Endothelial cell of umbilical vein (primary cell): ENCODE measurements around the gene SPG11.

Experiments used
- POLR2A ChIP-seq: IDR thresholded peaks from 2 replicates; pipeline ENCODE4 v1.6.1; 2012; ENCODE audit warnings: low read depth, mild to moderate bottlenecking, control low read depth, low read length
- POLR2AphosphoS5 ChIP-seq: IDR thresholded peaks from 2 replicates; pipeline ENCODE4 v1.6.1; 2012; ENCODE audit warnings: low read depth, mild to moderate bottlenecking, control low read depth, low read length, moderate library complexity; ENCODE audit not compliant: insufficient read depth
- TF ChIP-seq, protein P1 (sequence below), 2 donors: IDR thresholded peaks; 1 replicate in 1 of 2; 2 replicates in 1 of 2; pipeline ENCODE4 v1.5.1; 2011; ENCODE audit warnings: low read length in 2 of 2, mild to moderate bottlenecking in 2 of 2, moderate library complexity in 2 of 2, control low read depth in 1 of 2, inconsistent platforms in 1 of 2, low read depth in 1 of 2; ENCODE audit not compliant: insufficient read depth in 1 of 2; ENCODE audit errors: extremely low read depth in 1 of 2

DNA sequence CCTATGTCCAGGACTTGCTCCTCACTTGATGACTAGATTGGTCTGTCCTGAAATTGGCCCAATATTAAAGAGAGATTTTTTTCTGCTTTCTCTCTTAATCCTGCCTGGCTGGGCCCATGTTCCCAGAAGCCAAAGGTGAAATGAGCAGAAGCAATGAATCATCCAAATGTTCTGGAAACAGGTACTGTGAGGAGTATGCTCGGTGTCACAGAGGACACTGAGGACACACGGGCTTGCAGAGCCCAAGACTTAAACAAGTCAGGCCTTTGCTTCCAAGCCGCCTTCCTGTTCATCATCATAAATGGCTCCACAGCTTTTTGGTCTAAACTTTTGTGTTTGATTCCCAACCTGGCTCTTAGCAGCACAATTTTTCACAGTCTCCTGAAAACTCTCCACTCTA is 95.1 kb downstream of the SPG11 start:
- TF ChIP-seq, protein P1, sequence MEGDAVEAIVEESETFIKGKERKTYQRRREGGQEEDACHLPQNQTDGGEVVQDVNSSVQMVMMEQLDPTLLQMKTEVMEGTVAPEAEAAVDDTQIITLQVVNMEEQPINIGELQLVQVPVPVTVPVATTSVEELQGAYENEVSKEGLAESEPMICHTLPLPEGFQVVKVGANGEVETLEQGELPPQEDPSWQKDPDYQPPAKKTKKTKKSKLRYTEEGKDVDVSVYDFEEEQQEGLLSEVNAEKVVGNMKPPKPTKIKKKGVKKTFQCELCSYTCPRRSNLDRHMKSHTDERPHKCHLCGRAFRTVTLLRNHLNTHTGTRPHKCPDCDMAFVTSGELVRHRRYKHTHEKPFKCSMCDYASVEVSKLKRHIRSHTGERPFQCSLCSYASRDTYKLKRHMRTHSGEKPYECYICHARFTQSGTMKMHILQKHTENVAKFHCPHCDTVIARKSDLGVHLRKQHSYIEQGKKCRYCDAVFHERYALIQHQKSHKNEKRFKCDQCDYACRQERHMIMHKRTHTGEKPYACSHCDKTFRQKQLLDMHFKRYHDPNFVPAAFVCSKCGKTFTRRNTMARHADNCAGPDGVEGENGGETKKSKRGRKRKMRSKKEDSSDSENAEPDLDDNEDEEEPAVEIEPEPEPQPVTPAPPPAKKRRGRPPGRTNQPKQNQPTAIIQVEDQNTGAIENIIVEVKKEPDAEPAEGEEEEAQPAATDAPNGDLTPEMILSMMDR (IDR thresholded peaks at IDR 0.05; ENCODE audit: extremely low read depth in 1 of 2, insufficient read depth in 1 of 2, low read depth in 1 of 2, low read length in 2 of 2), result no peak
- TF ChIP-seq POLR2A (no peak), POLR2AphosphoS5 (no peak)
